ENCODE data around the gene TMPRSS5.
"Not testable (repeated sequence)": the region's sequence is repeated elsewhere in the genome, so short reads cannot be mapped to it uniquely, and the experiment has no call there.

TMPRSS5 gene

DNA sequence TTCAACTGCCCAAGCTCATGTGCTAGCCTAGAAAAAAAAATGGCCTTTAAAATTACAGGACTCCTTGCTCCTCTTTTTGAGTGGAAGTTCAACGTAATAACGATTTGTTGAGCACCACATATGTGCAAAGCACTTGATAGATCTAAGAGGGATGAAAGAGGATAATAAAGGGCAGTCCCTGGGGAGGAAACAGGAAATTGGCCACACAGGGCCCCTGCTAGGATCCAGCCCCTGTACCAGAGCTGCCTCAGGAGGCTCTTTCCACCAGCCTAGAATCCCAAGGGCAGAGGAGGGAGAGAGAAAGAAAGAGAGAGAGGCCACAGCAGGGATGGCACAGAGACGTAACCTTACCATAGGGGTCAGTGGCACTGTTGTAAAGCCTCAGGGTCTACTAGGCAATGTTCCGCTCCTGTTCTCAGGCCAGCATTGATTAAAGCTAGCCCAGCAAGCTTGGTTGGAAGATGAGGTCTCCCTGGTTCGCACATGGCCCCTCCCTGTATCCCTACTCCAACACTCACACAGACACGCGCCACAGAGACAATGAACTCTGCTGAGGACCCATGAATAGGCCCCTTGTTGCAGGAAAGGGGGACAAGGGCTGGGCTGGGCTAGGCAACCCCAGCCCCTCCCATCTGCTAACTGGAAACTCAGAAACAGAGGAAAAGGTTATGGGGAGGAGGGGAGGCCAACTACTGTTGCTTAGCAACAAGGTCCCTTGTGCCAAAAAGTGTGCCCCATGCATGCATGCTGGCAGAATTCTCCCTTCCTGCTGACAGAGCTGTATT lies at the start of gene TMPRSS5:
Gene TMPRSS5, minus strand, starts transcription at position 438 of the 785 bp plus-strand sequence. Its CDS starts 84 bp downstream, at position 354.
- DNase-seq (ENCODE audit: low read depth): no peak

DNA sequence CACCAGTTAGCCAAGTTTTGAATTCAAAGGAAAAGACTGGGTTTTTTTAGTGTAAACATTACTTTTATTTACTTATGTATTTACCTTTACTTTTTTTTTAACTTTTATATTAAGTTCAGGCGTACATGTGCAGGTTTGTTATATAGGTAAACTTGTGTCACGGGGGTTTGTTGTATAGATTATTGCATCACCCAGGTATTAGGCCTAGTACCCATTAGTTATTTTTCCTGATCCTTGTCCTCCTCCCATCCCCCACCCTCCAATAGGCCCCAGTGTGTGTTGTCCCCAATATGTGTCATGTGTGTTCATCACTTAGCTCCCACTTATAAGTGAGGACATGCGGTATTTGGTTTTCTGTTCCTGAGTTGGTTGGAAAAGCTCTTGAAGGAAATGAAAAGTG lies 46.8 kb upstream of the TMPRSS5 start:
- DNase-seq (ENCODE audit: low read depth): no peak

DNA sequence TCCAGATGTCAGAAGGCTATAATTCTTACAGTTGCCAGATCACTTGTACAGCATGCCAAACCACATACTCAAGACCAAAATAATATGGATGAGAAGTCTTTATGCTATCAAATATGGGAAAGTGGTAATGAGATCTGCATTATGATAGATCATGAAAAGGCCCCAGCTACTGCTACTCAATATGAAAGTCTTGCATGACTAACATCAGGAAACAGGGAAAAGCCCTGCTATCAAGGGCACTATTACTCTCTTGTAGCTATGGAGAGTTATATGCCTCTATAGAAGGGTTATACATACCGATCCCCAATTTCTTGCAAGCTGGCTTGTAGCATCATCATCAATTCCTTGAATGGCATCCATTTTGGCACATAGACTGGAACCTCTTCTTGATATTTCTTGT lies 30.2 kb upstream of the TMPRSS5 start:
- DNase-seq (ENCODE audit: low read depth): no peak

DNA sequence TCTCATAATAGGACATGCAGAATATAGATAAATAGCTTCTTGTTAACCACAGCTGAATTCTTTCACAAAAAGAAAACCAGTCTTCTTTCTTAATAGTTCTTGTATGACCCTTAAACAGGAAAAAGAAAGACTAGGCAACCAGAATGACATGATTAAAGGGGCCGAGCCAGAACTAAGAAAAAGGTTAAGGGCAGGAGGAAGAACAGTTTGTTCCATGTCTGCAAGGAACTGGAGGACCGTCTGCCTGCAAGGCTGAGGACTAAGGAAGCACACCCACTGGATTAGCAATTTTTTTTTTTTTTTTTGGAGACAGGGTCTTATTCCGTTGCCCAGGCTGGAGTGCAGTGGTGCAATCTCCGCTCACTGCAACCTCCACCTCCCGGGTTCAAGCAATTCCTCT lies 26.0 kb upstream of the TMPRSS5 start:
- no peak for DNase-seq (ENCODE audit: low read depth)

DNA sequence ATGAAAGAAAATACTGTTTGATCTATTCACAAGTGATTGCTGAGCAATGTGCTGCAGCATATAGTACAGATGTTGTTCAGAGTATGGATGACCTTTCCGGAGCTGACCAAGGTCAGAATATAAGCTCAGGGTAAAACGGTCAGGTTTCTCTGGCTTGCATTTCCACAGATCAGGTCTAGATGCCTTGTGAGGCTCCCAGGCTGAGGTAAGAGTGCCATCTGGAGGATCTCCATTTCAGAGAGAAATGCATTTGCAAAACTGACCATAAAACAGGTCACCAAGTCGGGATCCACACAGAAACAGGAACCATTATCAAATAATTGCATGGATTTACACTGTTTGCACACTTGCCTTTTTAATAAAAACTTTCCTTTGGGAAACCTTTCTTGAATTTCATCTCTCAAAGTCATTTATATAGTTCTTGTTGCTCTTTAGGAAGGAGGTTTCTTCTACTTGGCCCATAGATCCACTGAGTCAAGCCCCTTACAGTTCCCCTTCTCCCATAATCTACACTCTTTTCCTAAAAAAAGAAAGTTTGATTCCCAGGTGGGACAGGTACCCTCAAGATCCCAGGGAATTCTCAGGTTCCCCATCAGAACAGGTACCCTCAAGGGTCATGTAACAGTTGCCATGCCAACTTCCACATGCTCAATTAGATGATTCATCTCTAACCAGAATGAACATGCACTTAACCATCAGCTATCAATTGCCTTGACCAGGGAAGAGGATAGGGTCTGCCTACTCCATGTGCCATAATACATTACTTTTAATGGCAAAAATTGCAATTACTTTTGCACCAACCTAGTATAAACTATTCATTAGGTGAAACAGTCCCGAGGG lies 25.0 kb upstream of the TMPRSS5 start:
- DNase-seq (ENCODE audit: low read depth): no peak

DNA sequence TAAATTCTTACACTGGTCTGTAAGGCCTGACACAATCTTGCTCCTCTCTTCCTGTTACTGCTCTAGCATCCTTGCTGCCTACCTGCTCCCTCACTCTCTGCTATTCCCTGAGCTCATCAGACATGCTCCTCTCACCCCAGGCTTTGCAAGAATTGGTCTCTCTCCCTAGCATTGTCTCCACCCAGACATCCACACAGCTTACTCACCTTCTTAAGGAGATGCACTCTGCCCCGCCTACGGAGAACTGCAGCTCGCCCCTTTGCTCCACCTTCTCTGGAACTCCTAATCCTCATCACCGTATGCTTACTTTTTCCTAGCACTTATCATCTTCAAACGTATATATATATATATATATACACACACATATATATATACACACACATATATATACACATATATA lies 23.3 kb upstream of the TMPRSS5 start:
- no peak for DNase-seq (ENCODE audit: low read depth)

DNA sequence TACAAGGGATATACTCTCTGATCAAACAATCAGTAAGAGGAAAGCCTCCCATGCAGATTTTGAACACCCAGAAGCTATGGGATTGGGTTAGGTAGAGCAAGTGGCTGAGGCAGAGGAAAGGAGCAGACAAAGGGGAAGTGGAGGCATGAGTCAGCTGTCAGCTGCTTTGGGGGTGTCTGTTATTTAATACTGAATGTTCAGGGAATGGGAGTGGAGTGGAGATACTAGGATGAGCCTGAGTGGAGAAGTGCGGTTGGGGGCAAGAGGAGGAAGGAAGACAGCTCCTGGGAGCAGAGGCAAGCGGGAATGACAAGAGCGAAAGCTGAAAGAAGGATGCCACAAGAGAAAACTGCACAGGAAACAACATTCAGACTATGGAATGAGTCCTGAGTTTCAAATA lies 22.7 kb upstream of the TMPRSS5 start:
- no peak for DNase-seq (ENCODE audit: low read depth)

DNA sequence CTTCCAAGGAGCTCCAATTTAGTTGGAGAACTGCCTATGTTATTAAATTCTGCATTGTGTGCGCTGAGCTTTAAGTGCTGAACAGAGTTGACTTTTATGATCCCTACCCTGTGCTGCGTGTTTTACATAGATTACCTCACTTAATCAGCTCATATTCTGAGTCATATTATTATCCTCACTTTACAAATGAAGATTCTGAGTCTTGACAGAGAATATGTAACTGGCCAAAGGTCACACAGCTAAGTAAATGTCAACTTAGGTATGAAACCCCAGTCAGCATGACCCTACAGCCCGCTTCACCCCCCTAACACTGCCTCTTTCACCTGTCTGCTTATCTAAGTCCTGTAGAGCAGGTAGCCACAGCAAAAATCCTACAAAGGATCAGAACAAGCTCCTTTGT lies 19.8 kb upstream of the TMPRSS5 start:
- no peak for DNase-seq (ENCODE audit: low read depth)

DNA sequence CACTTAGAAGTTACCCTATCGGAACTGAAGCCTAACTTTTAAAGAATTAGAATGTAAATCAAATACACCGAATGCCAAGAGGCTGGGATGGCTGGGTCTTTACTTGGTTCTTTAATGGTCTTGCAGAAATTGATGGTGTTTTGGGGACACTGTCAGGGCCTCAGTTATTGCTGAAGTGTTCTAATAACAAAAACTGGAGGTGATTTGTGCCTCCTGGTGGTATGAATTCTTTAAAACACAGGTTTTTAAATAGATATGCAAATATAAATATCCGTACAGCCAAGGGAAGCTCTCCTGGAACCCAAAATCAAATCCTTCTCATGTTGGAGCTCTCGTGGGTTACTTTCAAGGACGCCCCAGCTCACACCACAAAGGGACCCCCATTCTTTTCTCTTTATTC lies 19.3 kb upstream of the TMPRSS5 start:
- no peak for DNase-seq (ENCODE audit: low read depth)

DNA sequence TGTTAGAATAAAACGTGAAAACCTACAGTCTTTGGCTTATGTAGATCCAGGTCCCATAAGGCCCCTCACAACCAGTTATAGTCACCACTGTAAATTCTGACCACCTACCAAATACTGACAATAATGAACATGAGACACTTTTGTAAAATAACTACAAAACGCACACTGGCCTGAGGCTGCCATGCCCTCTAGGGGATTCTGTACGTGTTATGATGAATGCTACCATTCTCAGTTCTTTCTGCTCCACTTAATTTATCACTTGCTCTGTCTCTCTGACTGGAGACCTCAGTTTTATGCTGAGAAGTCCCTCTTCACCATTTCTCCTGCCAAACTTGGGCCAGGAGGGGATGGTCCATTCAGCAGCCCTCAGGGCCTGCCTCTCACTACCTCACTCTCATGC lies 18.7 kb upstream of the TMPRSS5 start:
- no peak for DNase-seq (ENCODE audit: low read depth)

DNA sequence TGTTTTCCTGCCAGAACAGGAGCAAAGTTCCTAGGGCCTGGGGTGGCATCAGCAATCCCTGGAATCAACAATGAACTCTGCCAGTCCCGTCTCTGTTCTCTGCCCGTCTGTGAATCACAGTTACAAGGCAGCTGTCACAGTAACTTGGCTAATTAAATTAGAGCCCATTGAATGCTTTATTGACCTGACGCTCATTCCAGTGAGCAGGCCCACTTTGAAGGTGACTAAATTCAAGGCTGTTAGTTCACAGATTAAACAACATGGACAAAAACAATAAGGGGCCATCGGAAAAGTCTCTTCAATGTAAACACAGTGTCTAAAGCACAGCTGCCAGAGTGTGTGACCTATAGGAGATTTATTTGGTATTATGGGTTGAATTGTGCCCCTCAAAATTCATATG lies 17.7 kb upstream of the TMPRSS5 start:
- DNase-seq (ENCODE audit: low read depth): no peak

DNA sequence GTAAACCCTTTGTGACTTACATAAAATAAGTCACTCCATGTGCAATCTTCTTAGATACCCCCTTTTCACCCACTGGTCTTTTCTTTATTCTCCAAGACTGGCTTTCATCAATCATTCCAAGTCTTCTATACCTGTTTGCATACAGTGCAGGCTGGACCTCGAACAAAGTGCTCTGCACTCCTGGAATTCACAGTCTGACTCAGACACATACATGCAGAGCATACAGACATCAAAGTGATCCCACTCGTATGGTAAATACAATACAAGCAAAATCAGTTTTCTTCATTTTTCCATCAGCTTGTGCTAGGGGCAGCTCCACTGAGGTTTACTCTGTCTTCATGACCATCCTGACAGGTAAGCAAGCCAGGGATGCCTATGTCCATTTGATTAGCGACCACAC lies 16.8 kb upstream of the TMPRSS5 start:
- no peak for DNase-seq (ENCODE audit: low read depth)

DNA sequence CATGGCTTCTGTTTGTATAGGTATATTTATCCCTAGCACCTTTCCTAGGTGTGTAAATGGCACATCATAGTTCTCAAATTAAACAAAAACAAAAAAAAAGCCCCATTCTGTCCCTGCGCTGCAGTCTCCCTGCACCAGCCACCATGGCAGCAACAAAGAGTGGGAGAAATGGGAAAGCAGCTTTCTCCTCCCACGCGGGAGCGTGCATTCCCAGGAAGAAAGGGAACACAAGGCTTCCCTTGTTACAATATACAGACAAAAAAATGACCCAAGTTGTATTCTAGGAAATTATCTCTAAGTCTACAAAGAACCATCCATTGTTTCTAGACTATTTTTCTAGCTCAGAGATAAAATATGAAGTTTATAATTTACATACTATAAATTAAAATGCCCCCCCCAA lies 16.1 kb upstream of the TMPRSS5 start:
- no peak for DNase-seq (ENCODE audit: low read depth)

DNA sequence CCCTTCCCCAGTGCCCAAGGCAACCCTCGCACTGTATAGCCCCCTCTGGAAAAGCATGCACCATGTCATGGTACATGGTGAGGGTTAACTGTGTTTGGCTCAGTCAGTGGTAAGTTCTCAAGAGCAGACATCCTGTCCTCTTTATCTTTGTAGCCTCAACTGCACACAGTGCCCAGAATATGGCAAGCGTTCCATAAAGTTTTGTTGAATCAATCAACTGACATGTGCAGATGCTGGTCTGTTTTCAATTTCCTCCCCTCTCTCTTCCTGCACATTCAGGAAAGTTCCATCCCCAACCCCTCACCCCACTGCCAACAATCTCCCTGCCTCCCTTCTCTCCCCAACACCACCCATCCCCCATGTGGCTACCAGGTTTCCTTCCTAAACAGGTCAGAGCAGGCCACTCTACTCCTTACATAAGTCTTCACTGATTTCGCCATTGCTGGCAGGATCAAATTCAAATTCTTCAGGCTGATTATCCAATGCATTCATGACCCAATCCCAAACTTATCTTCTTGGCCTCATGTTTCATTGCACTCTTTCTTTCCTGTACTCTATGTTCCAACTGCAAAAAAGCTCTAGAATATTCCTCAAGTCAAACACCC lies 15.5 kb upstream of the TMPRSS5 start:
- no peak for DNase-seq (ENCODE audit: low read depth)

DNA sequence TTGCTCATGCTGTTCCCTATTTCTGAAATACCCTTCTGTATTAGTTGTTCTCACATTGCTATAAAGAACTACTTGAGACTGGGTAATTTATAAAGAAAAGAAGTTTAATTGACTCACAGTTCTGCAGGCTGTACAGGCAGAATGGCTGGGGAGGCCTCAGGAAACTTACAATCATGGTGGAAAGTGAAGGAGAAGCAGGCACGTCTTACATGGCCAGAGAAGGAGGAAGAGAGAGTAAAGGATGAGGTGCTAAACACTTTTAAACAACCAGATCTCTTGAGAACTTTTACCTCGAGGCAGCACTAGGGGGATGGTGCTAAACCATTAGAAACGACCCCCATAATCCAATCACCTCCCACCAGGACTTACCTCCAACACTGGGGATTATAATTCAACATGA lies 14.4 kb upstream of the TMPRSS5 start:
- DNase-seq (ENCODE audit: low read depth): not testable (repeated sequence)

DNA sequence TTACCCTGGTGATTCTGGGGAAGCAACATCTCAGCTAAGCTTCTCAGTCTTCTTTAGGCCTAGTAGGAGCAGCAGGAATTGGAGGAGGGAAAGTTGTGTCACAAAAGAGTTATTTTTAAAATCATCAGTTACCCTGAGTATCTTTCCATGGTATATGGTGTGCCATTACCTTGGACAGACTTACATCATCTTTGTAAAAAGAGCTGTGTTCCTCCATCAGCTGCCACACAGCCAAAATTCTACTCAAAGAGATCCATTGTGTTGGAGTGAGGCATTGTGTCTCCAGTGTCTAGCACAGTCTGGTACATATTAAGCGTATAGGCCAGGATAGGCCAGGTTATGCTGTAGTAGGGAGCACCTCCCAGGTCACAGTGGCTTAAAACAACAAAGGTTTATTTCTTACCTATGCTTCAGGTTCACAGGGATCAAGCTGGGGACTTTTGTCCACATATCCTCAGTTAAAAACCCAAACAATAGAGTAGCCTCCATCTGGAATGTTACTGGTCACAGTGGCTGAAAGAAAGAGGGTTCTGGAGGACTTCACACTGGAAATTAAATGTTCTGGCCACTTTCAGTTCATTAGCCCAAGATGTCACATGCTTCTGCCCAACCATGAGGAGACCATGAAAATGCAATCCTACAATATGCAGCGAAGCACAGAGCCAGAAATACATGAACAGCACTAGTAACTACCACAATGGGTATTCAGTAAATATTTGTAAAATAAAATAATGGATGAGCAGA lies 9.9 kb upstream of the TMPRSS5 start:
- no peak for DNase-seq (ENCODE audit: low read depth)

DNA sequence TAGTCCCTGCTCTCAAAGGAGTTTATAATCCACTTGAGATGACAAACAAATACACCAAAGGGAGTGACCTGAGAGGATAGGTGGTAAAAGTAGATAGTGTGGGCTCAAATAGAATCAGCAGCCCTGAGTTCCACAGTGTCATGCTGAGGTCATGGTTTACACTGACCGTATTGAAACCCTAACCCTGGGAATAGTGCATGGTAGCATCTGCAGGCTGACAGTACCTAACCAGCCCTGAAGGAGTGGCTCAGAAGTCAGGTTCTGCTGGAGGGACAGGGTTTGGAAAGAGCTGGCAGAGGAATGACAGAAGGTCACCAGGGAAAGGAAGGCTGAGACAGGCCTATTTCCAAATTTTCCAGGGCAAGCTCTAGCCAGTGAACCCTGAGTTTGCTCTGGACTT lies 9.2 kb upstream of the TMPRSS5 start:
- DNase-seq (ENCODE audit: low read depth): no peak

DNA sequence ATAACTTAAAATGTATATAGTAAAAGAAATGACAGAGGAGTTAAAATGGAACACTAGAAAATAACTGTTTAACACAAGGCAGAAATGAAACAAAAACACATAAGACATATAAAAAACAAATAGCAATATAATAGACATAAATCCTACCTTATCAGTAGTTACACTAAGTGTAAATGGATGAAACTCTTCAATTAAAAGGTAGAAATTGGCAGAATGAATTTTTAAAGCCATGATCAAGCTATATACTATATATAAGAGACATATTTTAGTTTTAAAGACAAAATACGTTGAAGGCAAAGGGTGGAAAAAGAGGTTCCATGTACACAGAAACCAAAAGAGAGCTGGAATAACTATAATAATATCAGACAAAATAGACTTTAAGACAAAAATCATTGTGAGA lies 4.9 kb upstream of the TMPRSS5 start:
- DNase-seq (ENCODE audit: low read depth): no peak

DNA sequence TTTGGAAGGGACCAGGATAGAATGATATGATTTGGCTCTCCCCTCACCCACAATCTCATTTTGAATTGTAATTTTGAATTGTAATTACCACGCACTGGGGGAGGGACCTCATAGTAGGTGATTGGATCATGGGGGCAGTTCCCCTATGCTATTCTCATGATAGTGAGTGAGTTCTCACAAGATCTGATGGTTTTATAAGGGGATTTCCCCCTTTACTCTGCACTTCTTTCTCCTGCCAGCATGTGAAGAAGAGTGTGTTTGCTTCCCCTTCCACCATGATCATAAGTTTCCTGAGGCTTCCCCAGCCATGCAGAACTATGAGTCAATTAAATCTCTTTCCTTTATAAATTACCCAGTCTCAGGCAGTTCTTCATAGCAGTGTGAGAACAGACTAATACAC lies 2.6 kb downstream of the TMPRSS5 start:
- DNase-seq (ENCODE audit: low read depth): not testable (repeated sequence)

DNA sequence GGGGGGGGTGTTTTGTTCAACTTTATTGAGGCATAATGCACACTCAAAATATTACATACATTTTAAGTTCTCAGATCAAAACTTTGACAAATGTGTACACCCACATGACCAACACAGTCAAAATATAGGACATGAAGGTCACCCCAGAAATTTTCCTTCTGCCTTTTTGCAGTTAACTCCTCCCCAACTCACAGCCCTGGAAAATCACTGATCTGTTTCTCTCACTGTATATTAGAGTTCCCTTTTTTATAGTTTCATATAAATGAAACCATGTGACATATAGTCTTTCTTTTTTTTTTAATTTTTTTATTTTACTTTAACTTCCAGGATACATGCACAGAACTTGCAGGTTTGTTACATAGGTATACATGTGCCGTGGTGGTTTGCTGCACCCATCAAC lies 4.6 kb downstream of the TMPRSS5 start:
- no peak for DNase-seq (ENCODE audit: low read depth)

DNA sequence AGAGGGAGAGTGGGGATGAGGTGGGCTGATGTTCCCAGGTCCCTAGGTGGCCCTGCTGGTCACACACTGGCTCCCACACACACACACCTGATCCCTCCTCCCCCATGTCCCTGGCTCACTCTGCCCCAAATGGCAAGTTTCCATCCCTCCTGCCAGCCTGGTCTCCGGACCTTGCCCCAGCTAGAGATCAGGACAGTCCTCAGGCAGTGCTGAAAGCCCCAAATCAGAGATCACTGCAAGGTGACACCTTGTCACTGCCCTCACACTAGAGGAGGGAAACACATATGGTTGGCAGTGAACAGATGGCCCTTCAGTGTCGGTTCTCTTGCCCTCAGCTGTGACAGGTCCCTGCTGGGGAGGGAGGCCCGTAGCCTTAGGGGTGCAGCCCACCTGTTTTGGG lies 7.6 kb downstream of the TMPRSS5 start:
- DNase-seq (ENCODE audit: low read depth): no peak

DNA sequence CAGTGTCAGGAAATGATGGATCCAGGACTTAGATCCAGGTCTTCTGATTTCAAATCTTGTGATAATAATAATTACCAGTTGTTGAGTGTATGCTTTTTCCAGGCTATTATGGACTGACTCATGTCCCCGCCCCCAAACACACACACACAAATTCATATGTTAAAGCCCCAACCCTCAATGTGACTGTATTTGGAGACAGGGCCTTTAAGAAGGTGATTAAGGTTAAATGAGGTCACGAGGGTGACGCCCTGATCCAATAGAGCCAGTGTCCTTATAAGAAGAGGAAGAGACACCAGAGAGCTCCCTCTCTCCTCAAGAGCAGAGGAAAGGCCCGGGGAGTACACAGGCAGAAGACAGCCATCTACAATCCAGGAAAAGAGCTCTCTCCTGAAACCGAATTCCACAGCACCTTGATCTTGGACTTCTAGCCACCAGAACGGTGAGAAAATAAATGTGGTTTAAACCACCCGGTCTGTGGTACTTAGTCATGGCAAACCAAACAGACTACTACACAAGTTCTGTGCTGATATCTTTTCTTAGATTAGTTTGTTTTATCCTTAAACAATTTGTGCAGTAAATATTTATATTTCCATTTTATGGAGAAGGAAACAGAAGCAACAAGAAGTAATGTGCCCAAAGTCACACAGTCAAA lies 8.2 kb downstream of the TMPRSS5 start:
- DNase-seq (ENCODE audit: low read depth): no peak
